Fibroblast of the aortic adventitia (primary cell): ENCODE data around the gene SLC35D1. TPM values are rescaled to one million over a fixed set of nuclear protein-coding genes. Genes with fewer than 3 reads are reported as not detected.

ENCODE experiments used
- DNase-seq: peaks from one replicate; pipeline ENCODE4 v3.0.0-alpha.2; 2010; ENCODE audit warnings: low read depth
- H3K4me3 ChIP-seq: 2 replicates; pipeline ENCODE4 v1.5.1; 2011; ENCODE audit warnings: low read depth, mild to moderate bottlenecking, control low read depth, low read length, moderate library complexity
- CTCF ChIP-seq: IDR thresholded peaks from 2 replicates; pipeline ENCODE4 v1.5.1; 2011; ENCODE audit warnings: mild to moderate bottlenecking, low read length, control low read depth, inconsistent platforms; ENCODE audit not compliant: insufficient read depth
- small RNA-seq: library from RNA; depleted of rRNA; stranded (forward); fragments of <200 nt; gene quantifications from one replicate; pipeline ENCODE3, GENCODE V24; 2012
- total RNA-seq: library from RNA; depleted of rRNA; stranded (reverse); fragments of >200 nt; gene quantifications from 2 replicates; pipeline ENCODE4 v1.2.3, GENCODE V29; 2012; ENCODE audit warnings: low replicate concordance

SLC35D1 gene
- total RNA-seq, 1 donor = 12.6 TPM

GRCh38 chr1:66957938-66958337, 96.0 kb downstream of the SLC35D1 start:
- H3K4me3 ChIP-seq = no peak overlapping the region
- TF ChIP-seq CTCF = no peak
- no peak for DNase-seq

GRCh38 chr1:66954208-66954607, 99.7 kb downstream of the SLC35D1 start:
- no peak for TF ChIP-seq CTCF
- no peak overlapping the region for H3K4me3 ChIP-seq
- no peak for DNase-seq

GRCh38 chr1:66951513-66951912, 102.4 kb downstream of the SLC35D1 start:
- peak; percentile 47 for DNase-seq

More at GRCh38 chr1:66951513-66951912, 102.4 kb downstream of the SLC35D1 start:
- no peak overlapping the region for H3K4me3 ChIP-seq
- TF ChIP-seq CTCF = no peak

Small RNAs within 50 kb of the gene (small RNA-seq; reads per million reads assigned to genes)
- not detected for gene RF00322

Other genes starting within 250 kb of the SLC35D1 start
- 3.6 and 11.4 TPM in 2 replicates for gene DNAI4, start 129.3 kb downstream of the SLC35D1 start, total RNA-seq
- 62.2 and 114 TPM in 2 replicates for gene MIER1, start 129.2 kb downstream of the SLC35D1 start, total RNA-seq
- gene C1orf141, start 80.8 kb upstream of the SLC35D1 start, total RNA-seq = 0.65 TPM in 1 of 2 replicates, not detected in the other
- gene IL23R, start 112.3 kb upstream of the SLC35D1 start, total RNA-seq = not detected in 2 replicates